HCT116 (cell line): ENCODE data around the gene CAMKK2. TPM values are rescaled to one million over a fixed set of nuclear protein-coding genes. Genes with fewer than 3 reads are reported as not detected.

Source experiments
- ATAC-seq: fragments of 200-7000 bp; cut with Tn5 transposase; 2 replicates; pipeline ENCODE4 v1.9.1; 2020; ENCODE audit warnings: mild to moderate bottlenecking, moderate library complexity
- BruUV-seq: library from RNA; stranded (reverse); fragments of 400-500 nt; replicated peaks from 2 replicates; lab custom pipeline; 2021; lab: Mats Ljungman, UMichigan
- CTCF ChIA-PET: fragments of 300-600 bp; sonication (Branson Sonifier 250); formaldehyde crosslinking; loops from one replicate; lab custom pipeline; 2021; ENCODE audit warnings: antibody characterized with exemption; lab: Charles Lee
- POLR2A ChIA-PET: fragments of 300-600, 350-600 bp; sonication (Branson Sonifier 250); formaldehyde crosslinking; loops from one replicate; lab custom pipeline; 2021; ENCODE audit warnings: antibody characterized with exemption; lab: Charles Lee
- RAD21 ChIA-PET, 2 experiments: fragments of 300-600 bp; sonication (Branson Sonifier 250); formaldehyde crosslinking; loops; one replicate each; lab custom pipeline; 2023; ENCODE audit warnings: low total read pairs in 2 of 2; ENCODE audit not compliant: uncharacterized antibody in 2 of 2, unreplicated experiment in 2 of 2, low non-redundant PET in 1 of 2; lab: Charles Lee
- DNase-seq: peaks from one replicate; pipeline ENCODE4 v3.0.0-alpha.2; 2010; ENCODE audit warnings: low read depth, low spot score
- H2AFZ ChIP-seq: fragments of 200-600 bp; shearing (Covaris generic), sonication (generic); 2 replicates; pipeline ENCODE4 v1.6.1; 2017; ENCODE audit warnings: low read depth, mixed run types, mixed read lengths, antibody characterized with exemption, low read length; ENCODE audit not compliant: poor library complexity, severe bottlenecking
- H3K27ac ChIP-seq: 2 replicates; pipeline ENCODE4 v1.5.1; 2012; ENCODE audit warnings: low read depth, low read length
- H3K27me3 ChIP-seq: fragments of 200-600 bp; sonication (generic); 2 replicates; pipeline ENCODE4 v1.6.1; 2016; ENCODE audit warnings: mixed run types, low read length, mixed read lengths; ENCODE audit not compliant: insufficient read depth
- H3K36me3 ChIP-seq, 2 experiments: fragments of 200-500 bp in 1 of 2; fragments of 200-600 bp in 1 of 2; sonication (Bioruptor generic) in 1 of 2; sonication (generic) in 1 of 2; 2 replicates each; pipeline versions ENCODE4 v1.5.1 to v1.6.1; 2014 to 2016; ENCODE audit warnings: low read length in 2 of 2, inconsistent platforms in 1 of 2, mixed read lengths in 1 of 2, mixed run types in 1 of 2; ENCODE audit not compliant: insufficient read depth in 2 of 2, control insufficient read depth in 1 of 2
- H3K4me1 ChIP-seq, 2 experiments: fragments of 200-600 bp in 1 of 2; sonication (generic) in 1 of 2; 2 replicates each; pipeline versions ENCODE4 v1.5.1 to v1.6.1; 2012 to 2017; ENCODE audit warnings: low read length in 2 of 2, inconsistent platforms in 1 of 2, mild to moderate bottlenecking in 1 of 2, mixed read lengths in 1 of 2, mixed run types in 1 of 2, moderate library complexity in 1 of 2; ENCODE audit not compliant: insufficient read depth in 2 of 2, control insufficient read depth in 1 of 2
- H3K4me2 ChIP-seq: fragments of 200-600 bp; sonication (generic); 2 replicates; pipeline ENCODE4 v1.6.1; 2017; ENCODE audit warnings: mixed run types, low read length, mixed read lengths
- H3K4me3 ChIP-seq, 2 experiments: fragments of 200-600 bp in 1 of 2; sonication (generic) in 1 of 2; replicated peaks in 1 of 2; 2 replicates each; pipeline ENCODE4 v1.5.1; 2011 to 2016; ENCODE audit warnings: low read length in 2 of 2, control low read depth in 1 of 2, low read depth in 1 of 2, mild to moderate bottlenecking in 1 of 2, mixed read lengths in 1 of 2, mixed run types in 1 of 2
- H3K79me2 ChIP-seq: fragments of 200-600 bp; sonication (generic); 2 replicates; pipeline ENCODE4 v1.6.1; 2017; ENCODE audit warnings: mild to moderate bottlenecking, mixed run types, low read length, moderate library complexity, mixed read lengths; ENCODE audit not compliant: insufficient read depth
- H3K9ac ChIP-seq: fragments of 200-600 bp; sonication (generic); 2 replicates; pipeline ENCODE4 v1.6.1; 2016; ENCODE audit warnings: low read length, mixed read lengths
- H3K9me2 ChIP-seq: fragments of 200-600 bp; sonication (generic), shearing (Covaris generic); 2 replicates; pipeline ENCODE4 v1.6.1; 2017; ENCODE audit warnings: mixed run types, mild to moderate bottlenecking, moderate library complexity; ENCODE audit not compliant: insufficient read depth
- H3K9me3 ChIP-seq, 2 experiments: fragments of 200-500 bp in 1 of 2; fragments of 200-600 bp in 1 of 2; sonication (Bioruptor generic) in 1 of 2; sonication (generic) in 1 of 2; 2 replicates each; pipeline ENCODE4 v1.6.1; 2014 to 2017; ENCODE audit warnings: low read length in 2 of 2, mixed read lengths in 2 of 2, inconsistent platforms in 1 of 2, low read depth in 1 of 2, mild to moderate bottlenecking in 1 of 2, mixed run types in 1 of 2, moderate library complexity in 1 of 2; ENCODE audit not compliant: control insufficient read depth in 1 of 2, insufficient read depth in 1 of 2
- H4K20me1 ChIP-seq: fragments of 200-600 bp; sonication (generic), shearing (Covaris generic); 2 replicates; pipeline ENCODE4 v1.6.1; 2017; ENCODE audit warnings: mixed run types, mild to moderate bottlenecking, moderate library complexity; ENCODE audit not compliant: insufficient read depth
- CBX3 ChIP-seq: IDR thresholded peaks from 2 replicates; pipeline ENCODE4 v1.6.1; 2012; ENCODE audit warnings: low read depth
- EGR1 ChIP-seq: IDR thresholded peaks from 2 replicates; pipeline ENCODE4 v1.6.1; 2012; ENCODE audit warnings: low read depth
- ELF1 ChIP-seq: IDR thresholded peaks from 2 replicates; pipeline ENCODE4 v1.6.1; 2012; ENCODE audit warnings: low read depth, borderline replicate concordance
- EZH2 ChIP-seq: fragments of 200-600 bp; sonication (generic); IDR thresholded peaks from 2 replicates; pipeline ENCODE4 v1.6.1; 2017; ENCODE audit warnings: antibody characterized with exemption, mixed run types
- EZH2phosphoT487 ChIP-seq: fragments of 200-600 bp; IDR thresholded peaks from 2 replicates; pipeline ENCODE4 v1.6.1; 2018; ENCODE audit warnings: antibody characterized with exemption, borderline replicate concordance
- POLR2AphosphoS5 ChIP-seq: IDR thresholded peaks from 2 replicates; pipeline ENCODE4 v1.6.1; 2011; ENCODE audit warnings: mild to moderate bottlenecking, low read depth, low read length, moderate library complexity
- SP1 ChIP-seq: IDR thresholded peaks from 2 replicates; pipeline ENCODE4 v1.6.1; 2012; ENCODE audit warnings: low read depth
- SRF ChIP-seq: IDR thresholded peaks from 2 replicates; pipeline ENCODE4 v1.6.1; 2012; ENCODE audit warnings: low read depth
- ZFX ChIP-seq: fragments of 450-650 bp; IDR thresholded peaks from 2 replicates; pipeline ENCODE4 v1.6.1; 2017
- intact Hi-C: fragments of 100-400 bp; cut with micrococcal nuclease; formaldehyde crosslinking; loops from 2 replicates; pipeline ENCODE4 v1.10.0; 2022
- total RNA-seq: library from RNA; stranded (reverse); gene quantifications from one replicate; pipeline ENCODE4 v1.2.1, GENCODE V29; 2021; ENCODE audit not compliant: unreplicated experiment
- TF ChIP-seq, protein P1 (sequence below): IDR thresholded peaks from 2 replicates; pipeline ENCODE4 v1.6.1; 2011; ENCODE audit warnings: mild to moderate bottlenecking, low read length, moderate library complexity; ENCODE audit not compliant: insufficient replicate concordance; ENCODE audit errors: extremely low read depth
- TF ChIP-seq, protein P2 (sequence below): IDR thresholded peaks from 2 replicates; pipeline ENCODE4 v1.6.1; 2012; ENCODE audit warnings: low read depth

The CAMKK2 gene
- total RNA-seq, 1 experiment from 2014 or later: 33.8 TPM

DNA sequence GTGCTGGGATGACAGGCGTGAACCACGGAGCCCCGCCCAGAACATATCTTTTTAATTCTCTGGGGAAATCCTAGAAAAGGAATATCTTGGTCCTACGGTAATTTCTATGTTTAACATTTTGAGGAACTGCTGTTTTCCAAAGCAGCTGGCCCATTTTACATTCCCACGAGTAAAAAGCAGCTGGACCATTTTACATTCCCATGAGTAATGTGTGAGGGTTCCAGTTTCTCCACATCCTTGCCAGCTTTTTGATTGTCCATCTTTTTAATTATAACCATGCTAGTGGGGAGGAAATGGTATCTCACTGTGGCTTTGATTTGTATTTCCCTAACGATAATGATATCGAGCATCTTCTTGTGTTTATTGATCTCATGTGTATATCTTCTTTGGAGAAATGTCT, 91.0 kb downstream of the CAMKK2 start:
- Histone ChIP-seq H3K27ac (no peak overlapping the region), H4K20me1 (no peaks in the 10 kb centered on the region), H3K9ac (no peak overlapping the region), H3K36me3 (no peaks in the 10 kb centered on the region), H3K79me2 (0 out of 2 replicates have a peak, but pooled peaks cover under 1% of the 10 kb centered on the region), H3K4me3 (no peak overlapping the region), H3K4me2 (no peak overlapping the region), H3K9me3 (no peaks in the 10 kb centered on the region), H3K9me2 (no peaks in the 10 kb centered on the region), H3K4me1 (peaks cover 4 to 8% of the 10 kb centered on the region in 2 experiments; a peak in 3 of 4 replicates), H3K27me3 (no peaks in the 10 kb centered on the region), H2AFZ (no peak overlapping the region)
- no TSS peak for BruUV-seq
- POLR2A ChIA-PET: no interaction called here
- intact Hi-C loops: no loop called here
- DNase-seq (no peak), ATAC-seq (no peak)
- RAD21 ChIA-PET: no interaction called here
- CTCF ChIA-PET: no interaction called here
- TF ChIP-seq, protein P1, sequence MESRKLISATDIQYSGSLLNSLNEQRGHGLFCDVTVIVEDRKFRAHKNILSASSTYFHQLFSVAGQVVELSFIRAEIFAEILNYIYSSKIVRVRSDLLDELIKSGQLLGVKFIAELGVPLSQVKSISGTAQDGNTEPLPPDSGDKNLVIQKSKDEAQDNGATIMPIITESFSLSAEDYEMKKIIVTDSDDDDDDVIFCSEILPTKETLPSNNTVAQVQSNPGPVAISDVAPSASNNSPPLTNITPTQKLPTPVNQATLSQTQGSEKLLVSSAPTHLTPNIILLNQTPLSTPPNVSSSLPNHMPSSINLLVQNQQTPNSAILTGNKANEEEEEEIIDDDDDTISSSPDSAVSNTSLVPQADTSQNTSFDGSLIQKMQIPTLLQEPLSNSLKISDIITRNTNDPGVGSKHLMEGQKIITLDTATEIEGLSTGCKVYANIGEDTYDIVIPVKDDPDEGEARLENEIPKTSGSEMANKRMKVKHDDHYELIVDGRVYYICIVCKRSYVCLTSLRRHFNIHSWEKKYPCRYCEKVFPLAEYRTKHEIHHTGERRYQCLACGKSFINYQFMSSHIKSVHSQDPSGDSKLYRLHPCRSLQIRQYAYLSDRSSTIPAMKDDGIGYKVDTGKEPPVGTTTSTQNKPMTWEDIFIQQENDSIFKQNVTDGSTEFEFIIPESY: no peak
- no peak for TF ChIP-seq CBX3
- no peak for TF ChIP-seq EGR1
- no peak for TF ChIP-seq EZH2
- TF ChIP-seq ZFX: no peak
- TF ChIP-seq SP1: no peak
- no peak for TF ChIP-seq SRF
- no peak for TF ChIP-seq POLR2AphosphoS5
- TF ChIP-seq, protein P2, sequence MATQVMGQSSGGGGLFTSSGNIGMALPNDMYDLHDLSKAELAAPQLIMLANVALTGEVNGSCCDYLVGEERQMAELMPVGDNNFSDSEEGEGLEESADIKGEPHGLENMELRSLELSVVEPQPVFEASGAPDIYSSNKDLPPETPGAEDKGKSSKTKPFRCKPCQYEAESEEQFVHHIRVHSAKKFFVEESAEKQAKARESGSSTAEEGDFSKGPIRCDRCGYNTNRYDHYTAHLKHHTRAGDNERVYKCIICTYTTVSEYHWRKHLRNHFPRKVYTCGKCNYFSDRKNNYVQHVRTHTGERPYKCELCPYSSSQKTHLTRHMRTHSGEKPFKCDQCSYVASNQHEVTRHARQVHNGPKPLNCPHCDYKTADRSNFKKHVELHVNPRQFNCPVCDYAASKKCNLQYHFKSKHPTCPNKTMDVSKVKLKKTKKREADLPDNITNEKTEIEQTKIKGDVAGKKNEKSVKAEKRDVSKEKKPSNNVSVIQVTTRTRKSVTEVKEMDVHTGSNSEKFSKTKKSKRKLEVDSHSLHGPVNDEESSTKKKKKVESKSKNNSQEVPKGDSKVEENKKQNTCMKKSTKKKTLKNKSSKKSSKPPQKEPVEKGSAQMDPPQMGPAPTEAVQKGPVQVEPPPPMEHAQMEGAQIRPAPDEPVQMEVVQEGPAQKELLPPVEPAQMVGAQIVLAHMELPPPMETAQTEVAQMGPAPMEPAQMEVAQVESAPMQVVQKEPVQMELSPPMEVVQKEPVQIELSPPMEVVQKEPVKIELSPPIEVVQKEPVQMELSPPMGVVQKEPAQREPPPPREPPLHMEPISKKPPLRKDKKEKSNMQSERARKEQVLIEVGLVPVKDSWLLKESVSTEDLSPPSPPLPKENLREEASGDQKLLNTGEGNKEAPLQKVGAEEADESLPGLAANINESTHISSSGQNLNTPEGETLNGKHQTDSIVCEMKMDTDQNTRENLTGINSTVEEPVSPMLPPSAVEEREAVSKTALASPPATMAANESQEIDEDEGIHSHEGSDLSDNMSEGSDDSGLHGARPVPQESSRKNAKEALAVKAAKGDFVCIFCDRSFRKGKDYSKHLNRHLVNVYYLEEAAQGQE: no peak
- no peak for TF ChIP-seq EZH2phosphoT487
- no peak for TF ChIP-seq ELF1
